NCI-H1092 (cell line): ENCODE data around the gene MAPK14.
"Not testable (repeated sequence)": the region's sequence is repeated elsewhere in the genome, so short reads cannot be mapped to it uniquely, and the experiment has no call there.

Experiments used
- DNase-seq: peaks from one replicate; lab custom pipeline; 2025; lab: John Stamatoyannopoulos, UW

The MAPK14 gene

DNA sequence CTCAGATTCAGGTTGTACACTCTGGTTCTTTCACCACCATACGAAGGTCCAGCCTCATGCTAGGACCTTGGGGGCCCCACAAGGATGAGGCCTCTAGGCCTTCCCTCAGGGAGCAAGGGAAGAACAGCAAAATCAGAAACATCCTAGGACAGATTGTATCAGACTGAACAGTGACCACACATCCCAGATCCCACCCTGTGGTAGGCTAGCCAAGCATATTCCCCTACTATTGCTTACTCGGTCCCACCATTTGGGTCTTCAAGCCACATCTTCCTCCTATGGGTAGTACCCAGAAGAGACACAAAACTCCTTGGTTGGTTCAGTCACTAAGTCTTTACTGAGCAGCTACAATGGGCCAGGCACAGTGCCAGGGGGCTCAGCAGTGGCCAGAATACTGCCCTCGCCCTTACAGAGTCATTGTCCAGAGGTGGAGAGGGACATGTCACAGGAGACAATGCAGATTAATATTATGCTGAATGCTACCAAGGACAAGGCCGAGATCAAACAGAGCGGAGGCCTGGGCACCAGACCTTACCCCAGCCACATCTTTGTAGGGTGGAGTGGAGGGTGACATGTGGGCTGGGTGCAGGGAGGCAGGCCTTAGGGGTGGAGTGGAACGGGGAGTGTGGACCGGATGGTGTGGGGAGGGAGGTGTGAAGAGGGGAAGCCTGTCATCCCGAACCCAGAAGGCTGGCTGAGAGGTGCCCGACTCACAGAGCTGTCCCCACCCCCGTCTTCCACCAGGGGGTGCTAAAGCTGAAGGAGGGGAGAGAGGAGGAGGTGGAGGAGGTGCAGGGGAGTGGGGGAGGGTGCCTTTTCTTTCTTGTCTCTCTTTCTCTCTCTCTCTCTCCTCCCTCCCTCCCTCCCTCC is 95.9 kb downstream of the MAPK14 start:
- DNase-seq, result peak; percentile 54

DNA sequence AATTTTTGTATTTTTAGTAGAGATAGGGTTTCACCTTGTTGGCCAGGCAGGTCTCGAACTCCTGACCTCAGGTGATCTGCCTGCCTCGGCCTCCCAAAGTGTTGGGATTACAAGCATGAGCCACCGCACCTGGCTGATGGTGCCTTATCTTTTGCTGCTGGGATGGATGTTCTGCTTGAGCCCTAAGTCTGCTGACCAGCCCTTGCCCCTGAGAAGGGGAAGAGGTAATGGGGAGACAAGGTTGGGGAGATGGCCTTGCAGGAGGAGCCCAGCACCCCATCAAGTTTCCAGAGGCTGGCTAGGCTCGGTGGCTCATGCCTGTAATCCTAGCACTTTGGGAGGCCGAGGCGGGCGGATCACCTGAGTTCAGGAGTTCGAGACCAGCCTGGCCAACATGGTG is 96.7 kb downstream of the MAPK14 start:
- DNase-seq, result not testable (repeated sequence)

GRCh38 chr6:36124881-36125280 is 97.3 kb downstream of the MAPK14 start:
- DNase-seq, result no peak

GRCh38 chr6:36125575-36125974 is 98.0 kb downstream of the MAPK14 start:
- no peak for DNase-seq

DNA sequence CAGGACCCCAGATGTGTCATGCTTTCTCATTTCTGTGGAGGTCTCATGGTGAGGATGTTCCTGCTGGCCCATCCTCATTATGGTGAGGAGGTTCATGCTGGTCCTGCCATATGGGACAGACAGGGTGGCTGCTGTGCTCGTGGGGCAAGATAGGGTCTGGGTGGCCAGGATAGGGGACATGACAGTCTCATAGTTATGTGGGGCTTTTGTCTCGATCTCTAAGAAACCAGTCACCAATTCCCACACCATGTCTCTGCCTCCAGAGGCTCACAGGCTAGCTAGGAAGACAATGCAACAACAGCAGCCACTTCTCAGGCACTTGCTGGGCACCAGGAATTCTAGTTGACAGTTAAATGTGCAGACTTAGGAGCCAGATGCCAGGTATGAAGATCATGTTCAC is 98.5 kb downstream of the MAPK14 start:
- DNase-seq, result no peak

DNA sequence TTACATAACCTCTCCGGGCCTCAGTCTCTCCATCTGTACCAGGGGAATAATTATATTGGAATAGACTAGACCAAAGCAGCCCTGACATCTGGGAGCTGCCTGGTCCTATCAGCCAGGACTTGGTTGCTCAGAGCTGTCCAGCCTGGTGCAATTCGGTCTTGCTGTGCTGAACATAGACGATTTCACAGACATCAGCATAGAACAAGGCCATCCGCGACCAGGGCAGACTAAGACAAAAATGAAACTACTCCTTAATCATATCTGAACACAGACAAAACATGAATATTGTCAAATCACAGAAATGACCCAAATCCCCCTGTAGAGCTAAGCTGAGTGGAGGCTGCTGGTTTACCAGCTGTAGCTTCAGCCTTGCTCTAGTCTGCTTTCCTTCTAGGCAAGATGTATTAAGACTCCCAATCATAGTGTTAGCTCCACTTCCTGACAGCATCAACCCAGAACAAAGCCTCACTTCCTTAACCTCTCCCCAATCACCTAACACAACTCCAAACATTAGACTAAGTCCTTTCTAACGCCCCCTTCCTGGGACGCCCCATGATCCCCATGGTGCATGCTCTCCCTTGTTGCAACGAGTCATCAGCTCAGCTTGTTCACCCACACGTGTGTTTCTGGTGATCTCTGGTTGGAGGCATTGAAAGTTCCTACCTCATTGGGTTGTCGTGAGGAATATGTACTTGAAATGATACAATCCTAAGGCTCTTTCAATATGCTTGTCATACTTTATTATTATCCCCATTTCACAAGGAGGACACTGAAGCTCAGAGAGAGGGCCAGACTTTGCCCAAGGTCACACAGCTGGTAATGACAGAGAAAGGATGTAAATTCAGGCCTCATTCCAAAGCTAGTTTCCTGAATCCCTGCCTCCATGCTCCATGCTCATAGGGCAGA is 99.2 kb downstream of the MAPK14 start:
- no peak for DNase-seq

DNA sequence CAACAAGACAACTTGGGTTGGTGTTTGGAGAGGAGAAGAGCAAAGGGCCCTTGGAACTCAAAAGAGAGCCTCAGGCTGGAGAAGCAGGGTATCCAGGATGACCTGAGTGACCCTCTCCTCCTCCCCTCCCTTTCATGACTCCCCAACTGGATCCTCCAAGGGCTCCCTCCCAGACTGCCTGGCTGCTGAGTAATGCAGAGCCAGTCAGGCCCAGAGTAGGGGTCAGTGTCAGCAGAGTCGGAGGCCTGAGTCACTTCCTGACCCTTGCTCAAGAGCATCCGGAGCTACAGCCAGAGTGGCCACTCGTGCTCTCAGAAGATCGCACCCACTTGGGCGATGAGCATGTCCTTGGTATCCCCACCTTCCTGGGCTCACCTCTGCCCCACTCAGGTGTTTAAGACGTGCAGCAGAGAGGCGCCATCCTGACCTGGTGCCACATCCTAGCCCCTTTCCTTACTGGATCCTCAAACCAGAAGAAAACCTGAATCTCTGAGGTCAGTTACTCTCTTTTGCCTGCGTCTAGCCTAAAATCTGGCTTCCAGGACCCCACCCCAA is 99.9 kb downstream of the MAPK14 start:
- no peak for DNase-seq

DNA sequence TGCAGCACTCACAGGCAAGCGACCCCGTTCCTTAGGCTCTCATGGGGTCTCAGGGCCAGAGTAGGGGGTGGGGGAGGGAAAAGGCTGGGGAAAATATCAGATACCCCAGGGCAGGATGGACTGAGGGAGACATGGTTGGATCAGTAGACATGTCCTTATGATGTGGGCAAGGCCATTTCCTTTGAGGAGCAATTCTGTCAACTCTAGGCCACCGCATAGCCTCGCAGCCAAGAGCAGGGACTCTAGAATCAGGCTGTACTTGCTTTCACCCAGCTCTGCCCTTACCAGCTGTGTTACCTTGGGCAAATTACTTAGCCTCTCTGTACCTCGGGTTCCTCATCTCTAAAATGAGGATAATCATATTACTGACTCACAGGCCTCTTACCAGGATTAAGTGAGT is 100.5 kb downstream of the MAPK14 start:
- no peak for DNase-seq

GRCh38 chr6:36128793-36129192 is 101.2 kb downstream of the MAPK14 start:
- no peak for DNase-seq

- not testable (repeated sequence) for DNase-seq
Measured at GRCh38 chr6:36129334-36129733, 101.7 kb downstream of the MAPK14 start.

GRCh38 chr6:36129941-36130666 is 102.5 kb downstream of the MAPK14 start, which contains the start of gene MAPK13:
Gene MAPK13, plus strand, starts transcription at chr6:36130513. Its CDS starts 70 bp downstream, at chr6:36130583.
- no peak for DNase-seq

DNA sequence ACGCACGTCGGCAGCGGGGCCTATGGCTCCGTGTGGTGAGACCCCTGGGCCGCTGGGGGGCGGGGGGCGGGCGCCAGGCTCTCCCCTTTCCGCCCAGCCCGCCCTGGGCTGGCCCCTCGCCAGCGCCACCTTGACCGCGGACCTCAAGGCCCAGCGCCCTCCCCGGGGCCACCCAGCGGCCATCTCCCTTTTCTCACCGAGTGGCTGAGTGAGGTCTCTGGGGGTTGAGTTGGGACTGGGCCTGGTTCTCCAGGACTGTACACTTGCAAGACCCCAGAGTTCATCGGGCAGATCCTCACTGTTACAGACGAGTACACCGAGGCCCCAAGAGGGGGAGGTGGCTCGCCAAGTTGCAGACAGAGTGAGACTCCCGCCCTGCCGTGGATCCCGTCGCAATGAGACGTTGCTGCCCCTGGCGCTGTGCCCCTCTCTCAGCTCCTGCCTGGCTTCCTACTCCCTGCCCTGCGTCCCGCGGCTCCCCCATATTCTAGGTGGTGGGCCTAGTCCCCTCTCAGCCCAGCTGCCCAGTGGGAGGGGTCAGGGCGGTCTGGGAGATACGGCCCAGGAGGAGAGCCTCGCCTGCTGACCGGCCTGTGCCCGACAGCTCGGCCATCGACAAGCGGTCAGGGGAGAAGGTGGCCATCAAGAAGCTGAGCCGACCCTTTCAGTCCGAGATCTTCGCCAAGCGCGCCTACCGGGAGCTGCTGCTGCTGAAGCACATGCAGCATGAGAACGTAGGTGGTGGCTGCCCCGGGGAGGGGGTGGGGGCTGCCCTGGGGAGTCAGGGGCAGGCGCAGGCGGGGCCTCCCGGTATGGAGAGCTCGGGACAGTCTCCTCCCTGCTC is 103.3 kb downstream of the MAPK14 start:
- no peak for DNase-seq

DNA sequence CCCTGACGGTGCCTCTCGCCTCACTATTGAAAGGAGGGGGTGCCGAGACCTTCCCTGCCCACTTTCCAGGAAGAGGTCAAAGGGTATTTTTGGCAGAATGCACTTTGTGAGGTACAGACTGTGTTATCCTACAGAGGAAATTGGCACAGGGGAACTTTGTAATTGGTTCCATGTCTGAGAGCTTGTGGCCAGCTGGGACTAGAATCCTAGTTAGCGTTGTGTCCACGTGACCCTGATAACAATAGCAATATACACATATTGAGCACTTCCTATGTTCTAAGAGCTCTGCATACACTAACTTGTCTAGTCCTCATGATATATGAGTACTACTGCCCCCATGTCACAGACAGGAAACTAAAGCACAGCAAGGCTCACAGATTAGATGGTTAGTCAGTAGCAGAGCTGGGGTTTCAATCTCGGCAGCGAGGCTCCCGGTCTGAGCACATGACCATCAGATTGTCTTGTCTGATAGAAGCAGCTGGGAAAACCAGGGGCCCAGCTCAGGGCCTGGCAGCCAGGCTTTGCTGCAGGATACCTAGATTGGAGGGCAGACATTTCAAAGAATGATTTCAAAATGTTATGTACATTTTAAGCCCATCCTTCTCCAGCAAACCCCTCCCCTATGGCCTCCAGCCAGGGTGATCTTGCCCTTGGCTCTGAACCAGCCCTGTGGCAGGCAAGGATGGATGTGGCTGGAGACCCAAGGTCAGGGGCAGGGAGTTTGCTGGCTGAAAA is 104.1 kb downstream of the MAPK14 start:
- DNase-seq, result no peak

GRCh38 chr6:36132246-36132895 is 104.8 kb downstream of the MAPK14 start:
- DNase-seq, result no peak

DNA sequence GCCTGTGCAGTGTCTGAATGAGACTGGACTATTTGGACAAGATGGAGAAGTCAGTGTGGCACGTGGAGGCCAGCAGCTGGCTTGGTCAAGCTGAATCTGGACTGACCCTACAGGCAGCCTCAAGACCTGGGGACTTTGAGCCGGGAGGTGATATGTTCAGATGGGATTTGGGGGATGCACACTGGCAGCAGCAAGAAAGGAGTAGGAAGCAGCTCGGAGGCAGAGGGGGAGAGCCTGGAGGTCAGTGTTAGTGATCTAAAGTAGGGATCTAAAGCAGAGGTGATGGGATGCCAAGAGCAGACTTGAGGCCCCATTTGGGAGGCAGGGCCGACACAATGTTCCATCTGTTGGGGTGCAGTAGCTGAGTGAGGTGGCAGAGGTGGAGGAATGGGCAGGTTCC is 105.5 kb downstream of the MAPK14 start:
- DNase-seq, result no peak

DNA sequence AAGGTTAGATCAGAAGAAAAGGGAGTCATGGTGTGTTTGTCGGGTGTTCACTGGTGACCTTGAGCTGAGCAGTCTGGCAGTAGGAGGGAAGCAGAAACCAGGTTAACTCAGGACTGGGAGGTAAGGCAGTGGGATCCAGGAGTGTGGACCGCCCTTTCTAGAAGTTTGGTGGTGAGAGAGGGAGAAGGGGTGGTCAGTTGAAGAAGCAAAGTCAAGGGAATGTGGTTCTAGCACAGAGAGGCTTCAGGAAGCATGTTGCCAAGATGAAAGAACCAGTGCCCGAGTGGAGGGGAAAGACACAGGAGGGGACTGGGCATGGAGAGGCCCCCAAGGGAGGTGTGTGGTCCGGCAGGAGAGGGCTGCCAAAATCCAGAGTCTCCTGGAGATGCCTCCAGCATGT is 106.3 kb downstream of the MAPK14 start:
- DNase-seq, result no peak

- DNase-seq, result no peak
Measured at GRCh38 chr6:36135053-36135731, 107.6 kb downstream of the MAPK14 start.

DNA sequence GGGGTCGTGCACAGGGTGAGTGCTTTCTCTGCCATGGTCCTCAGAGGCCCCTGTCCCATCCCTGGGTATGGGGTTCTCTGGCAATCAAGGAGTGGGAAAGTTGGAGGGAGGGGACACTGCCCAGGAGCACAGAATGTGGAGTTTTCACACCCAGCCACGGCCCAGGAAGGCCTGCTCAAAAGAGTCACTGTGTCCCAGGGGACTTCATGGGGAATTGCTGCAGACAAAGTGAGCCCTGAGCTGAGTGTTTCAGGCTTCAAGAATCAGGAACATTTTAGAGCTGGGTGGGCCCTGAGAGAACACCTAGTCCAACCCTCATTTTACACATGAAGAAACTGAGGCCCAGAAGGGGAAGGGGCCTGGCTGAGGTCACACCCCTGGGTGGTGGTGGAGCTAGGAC is 108.4 kb downstream of the MAPK14 start:
- DNase-seq, result no peak

GRCh38 chr6:36136551-36136950 is 108.9 kb downstream of the MAPK14 start:
- DNase-seq, result no peak
